Fibroblast of lung (primary cell): ENCODE results near the gene SORCS2. TPM values are rescaled to one million over a fixed set of nuclear protein-coding genes. Genes with fewer than 3 reads are reported as not detected.

Experiments used
- DNase-seq, 2 donors: peaks; one replicate each; pipeline versions ENCODE4 v3.0.0 to v3.0.0-alpha.2; 2010; ENCODE audit warnings: low read depth in 2 of 2
- H2AFZ ChIP-seq: 2 replicates; pipeline ENCODE4 v1.5.1; 2012; ENCODE audit warnings: low read length, control low read depth, inconsistent platforms
- H3K27ac ChIP-seq: 2 replicates; pipeline ENCODE4 v1.5.1; 2011; ENCODE audit warnings: low read length, control low read depth; ENCODE audit not compliant: insufficient read depth
- H3K27me3 ChIP-seq: 2 replicates; pipeline ENCODE4 v1.5.1; 2011; ENCODE audit warnings: mild to moderate bottlenecking, low read length; ENCODE audit not compliant: control insufficient read depth, insufficient read depth
- H3K36me3 ChIP-seq: 2 replicates; pipeline ENCODE4 v1.5.1; 2011; ENCODE audit warnings: low read length; ENCODE audit not compliant: control insufficient read depth, insufficient read depth
- H3K4me1 ChIP-seq: 2 replicates; pipeline ENCODE4 v1.5.1; 2011; ENCODE audit warnings: low read length; ENCODE audit not compliant: control insufficient read depth, insufficient read depth; ENCODE audit errors: extremely low read depth
- H3K4me2 ChIP-seq: 2 replicates; pipeline ENCODE4 v1.5.1; 2011; ENCODE audit warnings: low read length, control low read depth; ENCODE audit not compliant: insufficient read depth; ENCODE audit errors: extremely low read depth
- H3K4me3 ChIP-seq, 4 experiments: fragments of 200-600 bp in 1 of 4; sonication (generic) in 1 of 4; replicated peaks in 1 of 4; 2 replicates each; pipeline ENCODE4 v1.5.1; 2011 to 2016; ENCODE audit warnings: low read length in 4 of 4, low read depth in 3 of 4, mild to moderate bottlenecking in 3 of 4, control low read depth in 2 of 4, inconsistent platforms in 1 of 4, mixed read lengths in 1 of 4; ENCODE audit not compliant: insufficient read depth in 1 of 4; ENCODE audit errors: control extremely low read depth in 1 of 4
- H3K79me2 ChIP-seq: 2 replicates; pipeline ENCODE4 v1.5.1; 2012; ENCODE audit warnings: mild to moderate bottlenecking, low read length, inconsistent platforms; ENCODE audit not compliant: control insufficient read depth, insufficient read depth
- H3K9ac ChIP-seq: 2 replicates; pipeline ENCODE4 v1.5.1; 2011; ENCODE audit warnings: mild to moderate bottlenecking, low read length, control low read depth; ENCODE audit not compliant: insufficient read depth
- H3K9me3 ChIP-seq: 2 replicates; pipeline ENCODE4 v1.5.1; 2012; ENCODE audit warnings: low read depth, low read length; ENCODE audit not compliant: control insufficient read depth, insufficient read depth
- H4K20me1 ChIP-seq: 2 replicates; pipeline ENCODE4 v1.5.1; 2011; ENCODE audit warnings: low read length; ENCODE audit not compliant: control insufficient read depth, insufficient read depth; ENCODE audit errors: extremely low read depth
- CTCF ChIP-seq, 2 donors: IDR thresholded peaks in 1 of 2; conservative IDR thresholded peaks in 1 of 2; 1 replicate in 1 of 2; 2 replicates in 1 of 2; pipeline ENCODE4 v1.5.1; 2011 to 2012; ENCODE audit warnings: low read length in 2 of 2, control low read depth in 1 of 2, inconsistent platforms in 1 of 2, low read depth in 1 of 2, mild to moderate bottlenecking in 1 of 2
- EZH2 ChIP-seq: IDR thresholded peaks from 2 replicates; pipeline ENCODE4 v1.5.1; 2012; ENCODE audit warnings: low read length, control low read depth, mild to moderate bottlenecking; ENCODE audit errors: missing control alignments
- polyA plus RNA-seq, 2 donors: library from polyadenylated mRNA; depleted of rRNA in 1 of 2; stranded (reverse) in 1 of 2; unstranded in 1 of 2; fragments of >200 nt; gene quantifications; 2 replicates each; pipeline ENCODE4 v1.2.1, GENCODE V29; 2011 to 2012; ENCODE audit warnings: missing spikeins in 1 of 2
- total RNA-seq: library from RNA; depleted of rRNA; stranded (reverse); fragments of >200 nt; gene quantifications from 2 replicates; pipeline ENCODE4 v1.2.1, GENCODE V29; 2014

The SORCS2 gene
- total and polyA plus RNA-seq, 2 donors (not counting 1 experiment from before 2014, with no cell fraction given), result 0.17 to 0.41 TPM

GRCh38 chr4:7459471-7459870, 267.1 kb downstream of the SORCS2 start:
- no peaks in the 10 kb centered on the region for H3K79me2 ChIP-seq
- H2AFZ ChIP-seq, result no peak overlapping the region
- H3K9me3 ChIP-seq, result no peaks in the 10 kb centered on the region
- H3K27ac ChIP-seq, result no peak overlapping the region
- no peaks in the 10 kb centered on the region for H3K4me1 ChIP-seq
- H3K36me3 ChIP-seq, result no peaks in the 10 kb centered on the region
- H3K4me3 ChIP-seq, result no peak overlapping the region
- no peak overlapping the region for H3K9ac ChIP-seq
- TF ChIP-seq CTCF (conservative IDR thresholded peaks at IDR 0.05 in 1 of 2, IDR thresholded peaks at IDR 0.05 in 1 of 2; ENCODE audit: low read depth in 1 of 2, low read length in 2 of 2), result no peak
- no peak for TF ChIP-seq EZH2
- no peak overlapping the region for H3K4me2 ChIP-seq
- no peaks in the 10 kb centered on the region for H3K27me3 ChIP-seq
- DNase-seq, result no peak
- no peaks in the 10 kb centered on the region for H4K20me1 ChIP-seq

GRCh38 chr4:7460566-7460965, 268.2 kb downstream of the SORCS2 start:
- no peak overlapping the region for H2AFZ ChIP-seq
- no peak overlapping the region for H3K4me3 ChIP-seq
- DNase-seq, result peak; percentile 1 to 26
- no peaks in the 10 kb centered on the region for H4K20me1 ChIP-seq
- H3K27me3 ChIP-seq, result no peaks in the 10 kb centered on the region
- no peaks in the 10 kb centered on the region for H3K9me3 ChIP-seq
- no peaks in the 10 kb centered on the region for H3K36me3 ChIP-seq
- H3K4me2 ChIP-seq, result no peak overlapping the region
- H3K27ac ChIP-seq, result no peak overlapping the region
- no peaks in the 10 kb centered on the region for H3K79me2 ChIP-seq
- TF ChIP-seq CTCF (conservative IDR thresholded peaks at IDR 0.05 in 1 of 2, IDR thresholded peaks at IDR 0.05 in 1 of 2; ENCODE audit: low read depth in 1 of 2, low read length in 2 of 2) (no peak), EZH2 (no peak)
- H3K9ac ChIP-seq, result no peak overlapping the region
- no peaks in the 10 kb centered on the region for H3K4me1 ChIP-seq

GRCh38 chr4:7461230-7461629, 268.9 kb downstream of the SORCS2 start:
- no peak overlapping the region for H3K4me2 ChIP-seq
- H3K27me3 ChIP-seq, result no peaks in the 10 kb centered on the region
- H3K36me3 ChIP-seq, result no peaks in the 10 kb centered on the region
- no peak overlapping the region for H2AFZ ChIP-seq
- H3K4me3 ChIP-seq, result no peak overlapping the region
- no peaks in the 10 kb centered on the region for H3K9me3 ChIP-seq
- no peak overlapping the region for H3K27ac ChIP-seq
- H3K4me1 ChIP-seq, result no peaks in the 10 kb centered on the region
- TF ChIP-seq CTCF (conservative IDR thresholded peaks at IDR 0.05 in 1 of 2, IDR thresholded peaks at IDR 0.05 in 1 of 2; ENCODE audit: low read depth in 1 of 2, low read length in 2 of 2), result no peak
- no peak for TF ChIP-seq EZH2
- DNase-seq, result no peak
- no peaks in the 10 kb centered on the region for H3K79me2 ChIP-seq
- no peaks in the 10 kb centered on the region for H4K20me1 ChIP-seq
- no peak overlapping the region for H3K9ac ChIP-seq
